SJCRH30 (cell line): ENCODE measurements around the gene SMARCB1. TPM values are rescaled to one million over a fixed set of nuclear protein-coding genes. Genes with fewer than 3 reads are reported as not detected.

ENCODE experiments used
- DNase-seq, 2 experiments: peaks; one replicate each; pipeline ENCODE4 v3.0.0-alpha.2; 2015 to 2020
- H3K27ac ChIP-seq: fragments of 250-450 bp; sonication (Bioruptor Pico); 2 replicates; pipeline ENCODE4 v1.5.1; 2020; ENCODE audit warnings: mild to moderate bottlenecking, moderate library complexity
- H3K27me3 ChIP-seq: fragments of 250-450 bp; sonication (Bioruptor Pico); 2 replicates; pipeline ENCODE4 v1.5.1; 2020; ENCODE audit warnings: mild to moderate bottlenecking, moderate library complexity
- H3K36me3 ChIP-seq: fragments of 250-450 bp; sonication (Bioruptor Pico); 2 replicates; pipeline ENCODE4 v1.5.1; 2020; ENCODE audit warnings: mild to moderate bottlenecking, moderate library complexity
- H3K4me1 ChIP-seq: fragments of 250-450 bp; sonication (Bioruptor Pico); 2 replicates; pipeline ENCODE4 v1.5.1; 2020; ENCODE audit warnings: mild to moderate bottlenecking, moderate library complexity
- H3K4me3 ChIP-seq: fragments of 250-450 bp; sonication (Bioruptor Pico); 2 replicates; pipeline ENCODE4 v1.5.1; 2020; ENCODE audit warnings: mild to moderate bottlenecking, moderate library complexity
- H3K9me3 ChIP-seq: fragments of 250-450 bp; sonication (Bioruptor Pico); replicated peaks from 2 replicates; pipeline ENCODE4 v1.5.1; 2020; ENCODE audit warnings: mild to moderate bottlenecking, moderate library complexity
- total RNA-seq: library from RNA; depleted of rRNA; stranded (reverse); fragments of >200 nt; shearing (Covaris generic); gene quantifications from 2 replicates; pipeline ENCODE4 v1.2.3, GENCODE V29; 2014

The SMARCB1 gene
- total RNA-seq, 1 experiment from 2014 or later = 119 TPM

- Histone ChIP-seq H3K9me3 (no peaks in the 10 kb centered on the region), H3K36me3 (no peaks in the 10 kb centered on the region), H3K27me3 (no peaks in the 10 kb centered on the region), H3K4me1 (peaks cover 5% of the 10 kb centered on the region; the same call in 1 of the 2 replicates), H3K27ac (no peak overlapping the region), H3K4me3 (no peak overlapping the region)
- no peak for DNase-seq
These were observed 33.4 kb upstream of the SMARCB1 start for GRCh38 chr22:23753385-23753784.

GRCh38 chr22:23754220-23754919, 32.4 kb upstream of the SMARCB1 start, which contains the start of gene VPREB3:
Gene VPREB3 (minus strand): TSS chr22:23754425. CDS start chr22:23754363, 62 bp downstream.
- no peaks in the 10 kb centered on the region for H3K36me3 ChIP-seq
- H3K4me3 ChIP-seq = no peak within 1 kb of the TSS
- H3K9me3 ChIP-seq = no peaks in the 10 kb centered on the region
- no peaks in the 10 kb centered on the region for H3K27me3 ChIP-seq
- H3K27ac ChIP-seq = no peak within 1 kb of the TSS
- H3K4me1 ChIP-seq = peaks cover 5% of the 10 kb centered on the region; the same call in 1 of the 2 replicates
- DNase-seq = no peak

- Histone ChIP-seq H3K9me3 (no peaks in the 10 kb centered on the region), H3K4me3 (no peak overlapping the region)
- no peak for DNase-seq
These were observed 31.7 kb upstream of the SMARCB1 start for GRCh38 chr22:23754980-23755636.

GRCh38 chr22:23755711-23756110, 31.1 kb upstream of the SMARCB1 start:
- Histone ChIP-seq H3K27ac (no peak overlapping the region), H3K4me3 (no peak overlapping the region), H3K4me1 (no peaks in the 10 kb centered on the region; the same call in 1 of the 2 replicates), H3K36me3 (no peaks in the 10 kb centered on the region), H3K9me3 (no peaks in the 10 kb centered on the region), H3K27me3 (no peaks in the 10 kb centered on the region)
- no peak for DNase-seq

More at GRCh38 chr22:23754980-23755636, 31.7 kb upstream of the SMARCB1 start:
- Histone ChIP-seq H3K36me3 (no peaks in the 10 kb centered on the region), H3K4me1 (peaks cover 4% of the 10 kb centered on the region; the same call in 1 of the 2 replicates), H3K27me3 (no peaks in the 10 kb centered on the region), H3K27ac (no peak overlapping the region)

- H3K4me3 ChIP-seq = no peak overlapping the region
- H3K27me3 ChIP-seq = no peaks in the 10 kb centered on the region
- no peaks in the 10 kb centered on the region for H3K9me3 ChIP-seq
- no peaks in the 10 kb centered on the region for H3K36me3 ChIP-seq
- H3K27ac ChIP-seq = no peak overlapping the region
- no peaks in the 10 kb centered on the region for H3K4me1 ChIP-seq
- DNase-seq = no peak
These were observed 29.9 kb upstream of the SMARCB1 start for GRCh38 chr22:23756891-23757290.

- Histone ChIP-seq H3K4me3 (no peak overlapping the region), H3K27me3 (no peaks in the 10 kb centered on the region), H3K4me1 (peaks cover 8% of the 10 kb centered on the region; the same call in 1 of the 2 replicates), H3K36me3 (no peaks in the 10 kb centered on the region), H3K27ac (no peak overlapping the region), H3K9me3 (no peaks in the 10 kb centered on the region)
- no peak for DNase-seq
These were observed 27.2 kb upstream of the SMARCB1 start for GRCh38 chr22:23759566-23759965.

GRCh38 chr22:23760056-23760455, 26.7 kb upstream of the SMARCB1 start:
- Histone ChIP-seq H3K9me3 (no peaks in the 10 kb centered on the region), H3K27me3 (no peaks in the 10 kb centered on the region), H3K4me1 (peaks cover 8% of the 10 kb centered on the region; the same call in 1 of the 2 replicates), H3K27ac (no peak overlapping the region), H3K4me3 (no peak overlapping the region), H3K36me3 (no peaks in the 10 kb centered on the region)
- DNase-seq = no peak

- Histone ChIP-seq H3K36me3 (no peaks in the 10 kb centered on the region), H3K4me1 (peaks cover 8% of the 10 kb centered on the region; the same call in 1 of the 2 replicates), H3K4me3 (no peak within 1 kb of the TSS), H3K9me3 (no peaks in the 10 kb centered on the region), H3K27ac (no peak within 1 kb of the TSS), H3K27me3 (no peaks in the 10 kb centered on the region)
- peak in 1 of 2 experiments; percentile 32 for DNase-seq
These were observed 23.8 kb upstream of the SMARCB1 start, which contains the start of gene C22orf15 for GRCh38 chr22:23762842-23763578. Gene C22orf15 (plus strand): TSS chr22:23762990. CDS start chr22:23763307, 317 bp downstream.

- no peak overlapping the region for H3K27ac ChIP-seq
These were observed 23.2 kb upstream of the SMARCB1 start for GRCh38 chr22:23763579-23763945.

GRCh38 chr22:23763954-23764353, 22.8 kb upstream of the SMARCB1 start:
- H3K27ac ChIP-seq = no peak overlapping the region
- H3K9me3 ChIP-seq = no peaks in the 10 kb centered on the region
- peaks cover 10% of the 10 kb centered on the region; the same call in 1 of the 2 replicates for H3K4me1 ChIP-seq

More at GRCh38 chr22:23763579-23763945, 23.2 kb upstream of the SMARCB1 start:
- Histone ChIP-seq H3K9me3 (no peaks in the 10 kb centered on the region), H3K4me3 (no peak overlapping the region), H3K4me1 (peaks cover 8% of the 10 kb centered on the region; the same call in 1 of the 2 replicates), H3K36me3 (no peaks in the 10 kb centered on the region), H3K27me3 (no peaks in the 10 kb centered on the region)
- no peak for DNase-seq

GRCh38 chr22:23764899-23765881, 21.6 kb upstream of the SMARCB1 start:
- Histone ChIP-seq H3K9me3 (no peaks in the 10 kb centered on the region), H3K4me3 (no peak overlapping the region), H3K27ac (no peak overlapping the region), H3K4me1 (peaks cover 22% of the 10 kb centered on the region), H3K36me3 (no peaks in the 10 kb centered on the region), H3K27me3 (no peaks in the 10 kb centered on the region)
- no peak for DNase-seq

More at GRCh38 chr22:23763954-23764353, 22.8 kb upstream of the SMARCB1 start:
- no peak for DNase-seq
- no peaks in the 10 kb centered on the region for H3K27me3 ChIP-seq
- H3K36me3 ChIP-seq = no peaks in the 10 kb centered on the region
- H3K4me3 ChIP-seq = no peak overlapping the region

- Histone ChIP-seq H3K36me3 (no peaks in the 10 kb centered on the region), H3K4me1 (peaks cover 32% of the 10 kb centered on the region), H3K9me3 (no peaks in the 10 kb centered on the region), H3K27ac (peak overlapping the region; percentile 81), H3K4me3 (peak overlapping the region; percentile 72), H3K27me3 (no peaks in the 10 kb centered on the region)
- no peak for DNase-seq
These were observed 19.5 kb upstream of the SMARCB1 start for GRCh38 chr22:23767303-23767672.

- peak within 1 kb of the TSS; percentile 81 for H3K27ac ChIP-seq
- H3K36me3 ChIP-seq = no peaks in the 10 kb centered on the region
- H3K27me3 ChIP-seq = no peaks in the 10 kb centered on the region
- peak within 1 kb of the TSS; percentile 72 for H3K4me3 ChIP-seq
- DNase-seq = peak; percentile 70 to 79
- peaks cover 27% of the 10 kb centered on the region for H3K4me1 ChIP-seq
- H3K9me3 ChIP-seq = no peaks in the 10 kb centered on the region
These were observed 18.9 kb upstream of the SMARCB1 start, which contains the start of gene CHCHD10 for GRCh38 chr22:23767673-23768548. Gene CHCHD10 (minus strand): TSS chr22:23767972. CDS start chr22:23767874, 98 bp downstream.
